Effector memory CD8-positive, alpha-beta T cell (primary cell): ENCODE data around the gene S100A14.
"Not testable (repeated sequence)": the region's sequence is repeated elsewhere in the genome, so short reads cannot be mapped to it uniquely, and the experiment has no call there.

Source experiments
- ATAC-seq: fragments of 150-1000 bp; cut with Tn5 transposase; replicated peaks from 2 replicates; pipeline ENCODE4 v1.10.0; 2021; ENCODE audit warnings: mild to moderate bottlenecking, moderate library complexity
- DNase-seq, 3 experiments: peaks; one replicate each; pipeline ENCODE4 v3.0.0; 2021
- H3K27ac Mint-ChIP-seq, 2 donors: one replicate each; pipeline ENCODE4 v1.8.0; 2022; ENCODE audit warnings: mild to moderate bottlenecking in 2 of 2, mixed read lengths in 2 of 2, moderate library complexity in 2 of 2
- H3K27me3 Mint-ChIP-seq, 2 donors: one replicate each; pipeline ENCODE4 v1.8.0; 2022; ENCODE audit warnings: mixed read lengths in 2 of 2
- H3K36me3 Mint-ChIP-seq: one replicate; pipeline ENCODE4 v1.8.0; 2022; ENCODE audit warnings: mild to moderate bottlenecking, moderate library complexity, mixed read lengths; ENCODE audit not compliant: insufficient read depth
- H3K4me1 Mint-ChIP-seq, 2 donors: one replicate each; pipeline ENCODE4 v1.8.0; 2022; ENCODE audit warnings: low read depth in 2 of 2, mixed read lengths in 2 of 2
- H3K4me3 Mint-ChIP-seq, 2 donors: one replicate each; pipeline ENCODE4 v1.8.0; 2022; ENCODE audit warnings: mild to moderate bottlenecking in 2 of 2, mixed read lengths in 2 of 2, moderate library complexity in 2 of 2
- H3K9me3 Mint-ChIP-seq, 2 donors: one replicate each; pipeline ENCODE4 v1.8.0; 2022; ENCODE audit warnings: mixed read lengths in 2 of 2

S100A14 gene

DNA sequence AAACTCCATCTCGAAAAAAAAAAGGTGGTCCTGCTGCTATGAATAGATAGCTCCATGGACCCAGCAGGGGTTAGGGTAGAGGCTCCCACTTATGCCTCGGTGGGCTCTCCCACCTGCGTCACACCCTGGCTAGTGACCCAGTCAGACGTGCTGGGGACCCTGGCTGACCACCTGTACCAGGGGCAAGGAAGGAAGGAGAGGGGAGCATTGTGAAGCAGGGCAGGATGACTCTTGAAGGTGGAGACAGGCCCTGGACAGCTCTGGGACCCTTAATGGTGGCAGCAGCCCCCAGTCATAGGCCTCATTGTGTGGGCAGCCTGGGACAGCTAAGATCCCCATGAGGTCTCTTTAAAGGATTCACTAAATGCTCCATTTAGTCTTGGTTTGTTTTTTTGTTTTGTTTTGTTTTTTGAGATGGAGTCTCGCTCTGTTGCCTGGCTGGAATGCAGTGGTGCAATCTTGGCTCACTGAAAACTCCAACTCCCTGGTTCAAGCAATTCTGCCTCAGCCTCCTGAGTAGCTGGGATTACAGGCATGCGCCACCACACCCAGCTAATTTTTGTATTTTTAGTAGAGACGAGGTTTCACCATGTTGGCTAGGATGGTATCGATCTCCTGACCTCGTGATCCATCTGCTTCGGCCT is 32.0 kb upstream of the S100A14 start:
- H3K27me3 Mint-ChIP-seq, result no peaks in the 10 kb centered on the region
- DNase-seq (no peak), ATAC-seq (no peak)
- H3K4me3 Mint-ChIP-seq, result no peak overlapping the region
- peaks cover 46% of the 10 kb centered on the region for H3K36me3 Mint-ChIP-seq
- no peaks in the 10 kb centered on the region for H3K9me3 Mint-ChIP-seq
- peak overlapping the region; percentile 86 to 87 for H3K27ac Mint-ChIP-seq
- peaks cover 35 to 39% of the 10 kb centered on the region in 2 donors for H3K4me1 Mint-ChIP-seq

DNA sequence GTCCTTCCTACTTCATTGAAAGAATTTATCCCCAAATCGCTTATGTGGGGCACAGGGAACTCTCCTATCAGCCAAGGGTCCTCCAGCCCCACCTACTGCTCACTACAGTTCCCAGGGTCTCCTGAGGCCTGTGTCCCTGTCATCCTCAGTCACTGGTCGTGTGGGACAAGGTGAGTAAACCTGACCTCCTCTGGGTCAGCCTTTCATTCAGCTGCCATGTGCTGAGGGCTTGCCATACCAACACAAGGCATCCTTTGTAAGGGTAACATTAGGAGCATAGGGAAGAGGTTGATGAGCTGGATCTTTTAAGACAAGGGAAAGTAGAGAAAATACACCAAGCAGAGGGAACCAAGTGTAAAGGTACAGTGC is 31.2 kb upstream of the S100A14 start:
- ATAC-seq, result no peak
- H3K27me3 Mint-ChIP-seq, result no peaks in the 10 kb centered on the region
- H3K9me3 Mint-ChIP-seq, result no peaks in the 10 kb centered on the region
- peaks cover 38 to 45% of the 10 kb centered on the region in 2 donors for H3K4me1 Mint-ChIP-seq
- no peak for DNase-seq
- no peak overlapping the region for H3K4me3 Mint-ChIP-seq
- H3K27ac Mint-ChIP-seq, result peak overlapping the region in 1 of 2 donors; percentile 75
- H3K36me3 Mint-ChIP-seq, result peaks cover 54% of the 10 kb centered on the region

DNA sequence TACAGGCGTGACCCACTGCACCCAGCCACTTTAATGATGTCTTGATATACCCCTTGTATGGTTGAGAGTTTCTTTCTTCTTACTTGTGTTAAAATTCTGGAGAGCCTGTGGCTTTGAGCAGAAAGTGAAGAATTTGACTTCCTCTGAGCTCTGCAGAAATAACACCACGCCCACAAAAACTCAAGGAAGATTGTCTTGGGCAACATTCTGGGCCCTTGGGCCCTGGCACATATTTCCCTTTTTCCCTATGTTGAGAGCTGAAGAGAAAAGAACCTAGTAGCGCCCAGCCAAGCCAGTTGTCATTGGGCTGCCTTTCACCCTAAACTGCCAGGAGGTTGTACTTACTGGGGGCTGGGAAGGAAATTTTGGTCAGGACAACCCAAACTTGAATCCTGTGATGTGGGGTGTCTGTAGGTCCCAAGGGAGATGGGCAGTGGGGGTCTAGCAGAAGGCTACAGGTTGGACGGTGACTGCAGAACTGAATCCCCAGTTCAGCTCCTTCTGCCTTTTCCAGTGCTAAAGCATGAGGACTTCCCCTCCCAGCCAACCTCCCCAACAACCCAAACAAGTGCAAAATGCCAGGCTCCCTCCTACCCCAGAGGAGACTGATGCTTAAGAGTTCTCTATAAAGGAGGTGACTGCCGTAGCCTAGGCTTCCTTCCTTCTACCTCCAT is 30.7 kb upstream of the S100A14 start:
- DNase-seq (no peak), ATAC-seq (no peak)
- Mint-ChIP-seq H3K36me3 (peaks cover 59% of the 10 kb centered on the region), H3K4me3 (no peak overlapping the region), H3K4me1 (peaks cover 40 to 50% of the 10 kb centered on the region in 2 donors), H3K27ac (peak overlapping the region in 1 of 2 donors; percentile 75), H3K9me3 (no peaks in the 10 kb centered on the region), H3K27me3 (no peaks in the 10 kb centered on the region)

DNA sequence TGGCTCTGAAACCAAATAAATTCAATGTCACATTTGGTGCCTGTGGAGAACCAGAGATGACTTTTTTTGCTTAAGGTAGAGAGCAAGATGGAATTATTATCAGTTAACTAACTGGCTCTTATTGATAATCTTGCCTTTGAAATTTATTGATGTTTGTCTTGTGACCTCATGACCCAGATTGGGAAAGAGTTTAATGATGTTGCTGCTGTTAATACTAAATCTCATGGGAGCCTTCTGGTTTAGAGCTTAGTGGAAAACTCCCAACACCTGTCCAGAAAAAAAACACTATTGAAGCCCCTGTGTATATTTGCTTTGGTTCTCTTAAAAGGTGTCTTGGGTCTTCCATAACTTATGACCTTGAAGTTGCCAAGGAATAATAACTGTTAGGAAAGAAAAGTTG is 27.7 kb upstream of the S100A14 start:
- no peak for DNase-seq
- Mint-ChIP-seq H3K27ac (peak overlapping the region; percentile 62 to 86), H3K4me1 (peaks cover 34 to 50% of the 10 kb centered on the region in 2 donors), H3K9me3 (no peaks in the 10 kb centered on the region), H3K4me3 (no peak overlapping the region), H3K36me3 (peaks cover 87% of the 10 kb centered on the region), H3K27me3 (no peaks in the 10 kb centered on the region)
- no peak for ATAC-seq

DNA sequence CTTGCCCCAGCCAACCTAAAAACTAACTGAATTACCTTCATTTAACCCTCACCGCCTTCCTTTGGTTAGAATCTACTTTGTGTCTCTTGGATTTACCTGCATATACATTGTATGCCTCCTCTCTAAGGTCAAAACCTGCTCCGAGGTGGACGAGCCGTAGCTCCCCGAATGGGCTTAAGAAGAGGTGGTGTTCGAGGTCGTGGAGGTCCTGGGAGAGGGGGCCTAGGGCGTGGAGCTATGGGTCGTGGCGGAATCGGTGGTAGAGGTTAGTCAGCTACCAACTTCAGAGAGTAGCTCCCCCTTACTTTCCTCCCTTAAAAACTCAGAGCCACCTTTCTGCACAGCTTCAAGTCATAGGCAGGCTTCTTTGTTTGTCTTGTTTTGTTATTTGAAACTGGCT is 27.0 kb upstream of the S100A14 start:
- H3K36me3 Mint-ChIP-seq, result peaks cover 94% of the 10 kb centered on the region
- peak overlapping the region; percentile 62 to 86 for H3K27ac Mint-ChIP-seq

DNA sequence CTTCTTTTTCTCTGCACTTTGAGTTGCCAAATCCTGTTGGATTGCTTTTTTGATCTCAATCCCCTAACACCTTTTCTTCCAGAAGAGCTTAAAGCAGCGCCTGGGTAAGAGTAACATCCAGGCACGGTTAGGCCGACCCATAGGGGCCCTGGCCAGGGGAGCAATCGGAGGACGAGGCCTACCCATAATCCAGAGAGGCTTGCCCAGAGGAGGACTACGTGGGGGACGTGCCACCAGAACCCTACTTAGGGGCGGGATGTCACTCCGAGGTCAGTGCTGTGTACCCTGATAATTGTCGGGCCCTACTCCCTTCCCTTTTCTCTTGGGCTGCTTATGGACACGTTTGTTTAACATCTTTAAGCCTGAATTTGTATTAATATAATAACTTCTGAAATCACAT is 26.0 kb upstream of the S100A14 start:
- Mint-ChIP-seq H3K4me1 (peaks cover 35 to 52% of the 10 kb centered on the region in 2 donors), H3K36me3 (peaks cover 97% of the 10 kb centered on the region), H3K9me3 (no peaks in the 10 kb centered on the region), H3K27ac (peak overlapping the region in 1 of 2 donors; percentile 25), H3K27me3 (no peaks in the 10 kb centered on the region), H3K4me3 (no peak overlapping the region)
- ATAC-seq, result no peak
- DNase-seq, result no peak

More for the DNA sequence above, 27.0 kb upstream of the S100A14 start:
- Mint-ChIP-seq H3K9me3 (no peaks in the 10 kb centered on the region), H3K27me3 (no peaks in the 10 kb centered on the region), H3K4me3 (no peak overlapping the region), H3K4me1 (peaks cover 36 to 50% of the 10 kb centered on the region in 2 donors)
- no peak for DNase-seq
- ATAC-seq, result no peak

DNA sequence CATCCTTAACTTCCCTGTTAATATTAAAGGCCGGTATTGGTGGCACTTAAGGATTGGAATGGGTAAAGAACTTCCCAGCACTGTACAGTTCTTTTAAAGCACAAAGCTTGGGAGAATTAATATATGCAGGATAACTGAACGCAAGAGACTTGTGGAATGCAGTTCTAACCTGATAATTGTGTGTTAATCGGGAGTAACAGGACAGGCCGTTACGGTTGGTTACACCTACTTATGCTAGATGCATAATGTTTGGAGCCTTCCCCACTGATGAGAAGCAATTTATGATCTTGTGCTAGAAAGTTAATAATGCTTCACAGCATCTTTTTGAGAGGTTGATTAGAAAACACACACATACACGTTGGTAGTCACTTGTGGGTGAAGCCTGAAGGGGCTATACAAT is 24.7 kb upstream of the S100A14 start:
- no peak for ATAC-seq
- H3K4me3 Mint-ChIP-seq, result no peak overlapping the region
- peak overlapping the region; percentile 25 to 38 for H3K27ac Mint-ChIP-seq
- no peak for DNase-seq
- H3K27me3 Mint-ChIP-seq, result no peaks in the 10 kb centered on the region
- peaks cover 97% of the 10 kb centered on the region for H3K36me3 Mint-ChIP-seq
- H3K9me3 Mint-ChIP-seq, result no peaks in the 10 kb centered on the region
- peaks cover 33 to 52% of the 10 kb centered on the region in 2 donors for H3K4me1 Mint-ChIP-seq

DNA sequence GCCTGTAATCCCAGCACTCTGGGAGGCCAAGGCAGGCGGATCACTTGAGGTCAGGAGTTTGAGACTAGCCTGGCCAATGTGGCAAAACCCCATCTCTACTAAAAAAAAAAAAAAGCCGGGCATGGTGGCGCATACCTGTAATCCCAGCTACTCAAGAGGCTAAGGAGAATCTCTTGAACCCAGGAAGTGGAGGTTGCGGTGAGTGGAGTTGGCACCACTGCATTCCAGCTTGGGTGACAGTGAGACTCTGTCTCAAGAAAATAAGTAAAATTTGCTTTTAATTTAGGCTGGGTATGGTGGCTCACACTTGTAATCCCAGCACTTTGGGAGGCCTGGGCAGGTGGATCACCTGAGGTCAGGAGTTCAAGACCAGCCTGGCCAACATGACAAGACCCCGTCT is 24.1 kb upstream of the S100A14 start:
- DNase-seq, ATAC-seq, H3K27me3 Mint-ChIP-seq, H3K4me3 Mint-ChIP-seq, H3K9me3 Mint-ChIP-seq: not testable (repeated sequence)
- H3K4me1 Mint-ChIP-seq, result peaks cover 31 to 46% of the 10 kb centered on the region in 2 donors
- peak overlapping the region in 1 of 2 donors; percentile 38 for H3K27ac Mint-ChIP-seq
- peaks cover 92% of the 10 kb centered on the region for H3K36me3 Mint-ChIP-seq

DNA sequence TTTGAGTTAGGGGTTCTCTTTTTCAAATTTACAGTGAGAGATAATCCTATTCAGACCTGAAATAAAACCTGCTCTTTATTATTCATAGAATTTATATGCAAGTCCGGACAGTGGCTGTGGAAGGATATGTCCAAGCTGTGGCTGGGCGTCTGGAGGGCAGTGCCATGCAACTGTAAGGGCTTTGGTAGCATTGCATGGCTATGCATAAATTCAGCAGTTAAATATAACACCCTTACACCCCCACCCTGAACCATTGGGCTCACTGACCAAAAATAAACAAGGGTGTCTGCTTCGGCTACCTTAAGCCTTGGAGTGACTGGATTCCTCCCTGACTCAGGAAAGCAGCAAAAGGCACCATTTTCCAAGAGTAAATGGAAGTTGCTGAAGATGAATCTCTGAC is 23.2 kb upstream of the S100A14 start:
- DNase-seq, result no peak
- no peaks in the 10 kb centered on the region for H3K27me3 Mint-ChIP-seq
- ATAC-seq, result no peak
- H3K4me3 Mint-ChIP-seq, result no peak overlapping the region
- H3K9me3 Mint-ChIP-seq, result no peaks in the 10 kb centered on the region
- H3K27ac Mint-ChIP-seq, result no peak overlapping the region
- H3K36me3 Mint-ChIP-seq, result peaks cover 90% of the 10 kb centered on the region
- H3K4me1 Mint-ChIP-seq, result peaks cover 35 to 49% of the 10 kb centered on the region in 2 donors

DNA sequence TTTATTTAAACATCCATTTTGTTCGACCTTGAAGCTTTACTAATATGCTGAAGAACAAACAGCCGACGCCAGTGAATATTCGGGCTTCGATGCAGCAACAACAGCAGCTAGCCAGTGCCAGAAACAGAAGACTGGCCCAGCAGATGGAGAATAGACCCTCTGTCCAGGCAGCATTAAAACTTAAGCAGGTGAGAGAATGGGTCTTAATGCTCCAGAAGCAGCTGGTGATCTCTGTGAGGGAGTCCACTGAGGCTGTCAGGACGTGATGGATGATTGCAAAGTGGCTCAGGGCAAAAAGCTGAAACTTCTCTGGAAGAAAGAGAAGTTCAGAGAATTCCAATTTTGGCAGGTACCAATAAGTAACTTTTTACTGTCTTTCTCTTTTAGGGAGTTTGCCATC is 22.1 kb upstream of the S100A14 start:
- Mint-ChIP-seq H3K9me3 (no peaks in the 10 kb centered on the region), H3K36me3 (peaks cover 90% of the 10 kb centered on the region), H3K27me3 (no peaks in the 10 kb centered on the region), H3K4me1 (peaks cover 33 to 46% of the 10 kb centered on the region in 2 donors), H3K27ac (peak overlapping the region in 1 of 2 donors; percentile 29), H3K4me3 (no peak overlapping the region)
- DNase-seq (no peak), ATAC-seq (no peak)

DNA sequence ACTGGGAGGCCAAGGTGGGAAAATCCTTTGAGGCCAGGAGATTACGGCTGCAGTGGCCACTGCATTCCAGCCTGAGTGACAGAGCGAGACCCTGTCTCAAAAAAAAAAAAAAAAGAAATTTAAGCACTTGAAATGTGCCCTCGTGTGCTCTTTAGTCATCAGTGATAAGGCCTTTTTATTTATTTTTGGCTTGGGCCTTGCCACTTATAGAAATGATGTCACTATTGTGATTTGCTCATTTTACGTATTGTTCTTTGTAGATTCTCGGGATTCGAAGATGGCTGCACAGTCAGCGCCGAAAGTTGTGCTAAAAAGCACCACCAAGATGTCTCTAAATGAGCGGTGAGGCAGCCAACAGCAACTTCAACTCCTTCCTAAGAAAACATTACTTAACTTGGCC is 20.2 kb upstream of the S100A14 start:
- H3K4me1 Mint-ChIP-seq, result peaks cover 34 to 35% of the 10 kb centered on the region in 2 donors
- peak overlapping the region; percentile 100 for H3K27ac Mint-ChIP-seq
- no peaks in the 10 kb centered on the region for H3K9me3 Mint-ChIP-seq
- H3K4me3 Mint-ChIP-seq, result peak overlapping the region; percentile 99 to 100
- H3K36me3 Mint-ChIP-seq, result peaks cover 76% of the 10 kb centered on the region
- no peak for ATAC-seq
- DNase-seq, result no peak
- no peaks in the 10 kb centered on the region for H3K27me3 Mint-ChIP-seq

DNA sequence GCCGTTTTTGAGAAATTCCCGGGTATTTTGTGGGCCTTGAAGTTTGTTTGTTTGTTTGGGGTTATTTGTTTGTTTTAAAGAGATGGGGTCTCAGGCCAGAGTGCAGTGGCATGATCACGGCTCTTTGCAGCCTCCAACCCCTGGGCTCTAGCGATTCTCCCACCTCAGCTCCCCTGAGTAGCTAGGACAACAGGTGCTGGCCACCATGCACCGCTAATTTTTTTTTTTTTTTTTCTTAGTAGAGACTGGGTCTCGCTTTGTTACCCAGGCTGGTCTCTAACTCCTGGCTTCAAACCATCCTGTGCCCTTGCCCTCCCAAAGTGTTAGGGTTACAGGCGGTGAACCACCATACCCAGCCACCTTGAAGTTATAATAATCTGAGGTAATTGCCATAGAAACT is 19.7 kb upstream of the S100A14 start:
- peak overlapping the region; percentile 100 for H3K27ac Mint-ChIP-seq
- peaks cover 71% of the 10 kb centered on the region for H3K36me3 Mint-ChIP-seq
- no peaks in the 10 kb centered on the region for H3K9me3 Mint-ChIP-seq
- DNase-seq (no peak), ATAC-seq (no peak)
- H3K4me3 Mint-ChIP-seq, result peak overlapping the region; percentile 99 to 100
- H3K27me3 Mint-ChIP-seq, result no peaks in the 10 kb centered on the region
- H3K4me1 Mint-ChIP-seq, result peaks cover 30 to 34% of the 10 kb centered on the region in 2 donors

DNA sequence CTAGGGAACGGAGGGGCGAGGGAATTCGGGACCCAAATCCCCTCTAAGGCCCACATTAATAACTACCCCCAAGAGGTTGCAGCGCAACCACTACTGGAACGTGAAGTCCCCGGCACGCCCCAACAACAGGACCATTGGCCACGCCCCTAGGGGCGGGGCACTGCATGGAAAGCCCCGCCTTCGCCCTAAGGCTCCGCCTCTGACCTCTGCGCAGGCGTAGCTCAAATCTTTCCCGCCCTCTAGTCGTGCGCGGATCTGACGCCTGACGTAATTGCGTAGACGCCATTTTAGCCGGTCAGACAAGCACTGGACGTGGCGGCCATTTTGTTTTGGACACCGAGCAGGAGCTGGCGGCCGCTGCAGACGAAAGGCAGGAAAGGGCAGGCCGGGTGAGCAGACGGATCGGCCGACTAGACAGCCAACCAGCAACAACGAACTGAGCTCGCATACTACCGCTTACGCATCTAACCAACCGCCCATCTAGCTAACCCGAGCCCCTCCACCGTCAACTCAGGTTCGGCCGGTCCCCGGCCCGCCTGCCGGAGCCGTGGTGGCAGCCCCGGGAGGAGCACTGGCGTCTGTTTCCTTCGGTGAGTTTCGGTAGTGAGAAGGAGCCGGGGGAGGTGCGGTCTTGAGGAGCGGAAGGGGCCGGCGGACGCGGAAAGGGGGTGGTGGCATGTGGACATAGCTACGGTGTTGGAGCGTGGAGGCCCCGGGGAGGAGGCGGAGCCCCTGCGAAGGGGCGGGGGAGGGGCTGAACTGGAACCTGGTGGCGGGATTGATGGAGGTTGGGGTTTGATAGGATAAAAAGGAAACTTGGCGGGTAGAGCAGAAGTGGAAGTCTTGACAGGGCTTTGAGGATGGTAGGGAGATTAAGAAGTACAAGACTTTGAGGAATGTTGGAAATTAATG is 17.9 kb upstream of the S100A14 start, which contains the start of gene CHTOP:
CHTOP (plus strand) TSS at position 313 of the 912 bp plus-strand sequence. CDS start 2,523 bp downstream, outside the sequence.
- H3K4me1 Mint-ChIP-seq, result peaks cover 28 to 34% of the 10 kb centered on the region in 2 donors
- peak; percentile 94 to 99 (median 98) for DNase-seq
- no peaks in the 10 kb centered on the region for H3K9me3 Mint-ChIP-seq
- peak within 1 kb of the TSS; percentile 99 to 100 for H3K4me3 Mint-ChIP-seq
- H3K27ac Mint-ChIP-seq, result peak within 1 kb of the TSS; percentile 100
- peak; percentile 86 for ATAC-seq
- no peaks in the 10 kb centered on the region for H3K27me3 Mint-ChIP-seq
- peaks cover 57% of the 10 kb centered on the region for H3K36me3 Mint-ChIP-seq
